RWPE1 (cell line): ENCODE measurements around the gene KRTAP4-12.

Experiments used
- CTCF ChIA-PET: fragments of 350-600 bp; sonication (Branson Sonifier 250); formaldehyde crosslinking; extraction: SDS; loops from one replicate; lab custom pipeline; 2021; lab: Yijun Ruan, JAX
- POLR2A ChIA-PET: fragments of 400-600 bp; formaldehyde crosslinking; extraction: SDS; loops from one replicate; lab custom pipeline; 2020; ENCODE audit warnings: antibody characterized with exemption; ENCODE audit not compliant: low non-redundant PET; lab: Yijun Ruan, JAX
- DNase-seq: peaks from one replicate; pipeline ENCODE4 v3.0.0; 2012; ENCODE audit warnings: low spot score
- H3K27ac ChIP-seq: fragments of 450-650 bp; 2 replicates; pipeline ENCODE4 v1.5.1; 2017
- TF ChIP-seq, protein P1 (sequence below): fragments of 450-650 bp; conservative IDR thresholded peaks from 2 replicates; pipeline ENCODE4 v1.5.1; 2017; ENCODE audit warnings: low read depth, mild to moderate bottlenecking

The KRTAP4-12 gene

GRCh38 chr17:41082626-41083025 lies 41.4 kb downstream of the KRTAP4-12 start:
- no peak overlapping the region for H3K27ac ChIP-seq
- DNase-seq, result peak; percentile 30
- POLR2A ChIA-PET, result no interaction called here
- TF ChIP-seq, protein P1, sequence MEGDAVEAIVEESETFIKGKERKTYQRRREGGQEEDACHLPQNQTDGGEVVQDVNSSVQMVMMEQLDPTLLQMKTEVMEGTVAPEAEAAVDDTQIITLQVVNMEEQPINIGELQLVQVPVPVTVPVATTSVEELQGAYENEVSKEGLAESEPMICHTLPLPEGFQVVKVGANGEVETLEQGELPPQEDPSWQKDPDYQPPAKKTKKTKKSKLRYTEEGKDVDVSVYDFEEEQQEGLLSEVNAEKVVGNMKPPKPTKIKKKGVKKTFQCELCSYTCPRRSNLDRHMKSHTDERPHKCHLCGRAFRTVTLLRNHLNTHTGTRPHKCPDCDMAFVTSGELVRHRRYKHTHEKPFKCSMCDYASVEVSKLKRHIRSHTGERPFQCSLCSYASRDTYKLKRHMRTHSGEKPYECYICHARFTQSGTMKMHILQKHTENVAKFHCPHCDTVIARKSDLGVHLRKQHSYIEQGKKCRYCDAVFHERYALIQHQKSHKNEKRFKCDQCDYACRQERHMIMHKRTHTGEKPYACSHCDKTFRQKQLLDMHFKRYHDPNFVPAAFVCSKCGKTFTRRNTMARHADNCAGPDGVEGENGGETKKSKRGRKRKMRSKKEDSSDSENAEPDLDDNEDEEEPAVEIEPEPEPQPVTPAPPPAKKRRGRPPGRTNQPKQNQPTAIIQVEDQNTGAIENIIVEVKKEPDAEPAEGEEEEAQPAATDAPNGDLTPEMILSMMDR, result no peak
- CTCF ChIA-PET, result no interaction called here

DNA sequence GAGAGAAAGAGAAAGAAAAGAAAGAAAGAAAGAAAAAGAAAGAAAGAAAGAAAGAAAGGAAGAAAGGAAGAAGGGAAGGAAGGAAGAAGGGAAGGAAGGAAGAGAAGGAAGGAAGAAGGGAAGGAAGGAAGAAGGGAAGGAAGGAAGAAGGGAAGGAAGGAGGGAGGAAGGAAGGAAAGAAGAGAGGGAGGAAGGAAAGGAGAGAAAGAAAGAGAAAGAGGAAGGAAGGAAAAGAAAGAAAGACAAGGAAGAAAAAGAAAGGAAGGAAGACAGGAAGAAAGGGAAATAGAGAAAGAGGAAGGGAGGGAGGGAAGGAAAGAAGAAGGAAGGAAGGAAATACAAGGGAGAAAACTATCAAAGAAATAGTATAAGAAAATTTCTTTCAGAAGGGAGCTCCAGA lies 47.2 kb downstream of the KRTAP4-12 start:
- ChIA-PET POLR2A (no interaction called here), CTCF (no interaction called here)
- no peak overlapping the region for H3K27ac ChIP-seq
- no peak for DNase-seq
- TF ChIP-seq, protein P1, result no peak

GRCh38 chr17:41073676-41074075 lies 50.3 kb downstream of the KRTAP4-12 start:
- ChIA-PET CTCF (no interaction called here), POLR2A (no interaction called here)
- TF ChIP-seq, protein P1, result no peak
- no peak for DNase-seq
- no peak overlapping the region for H3K27ac ChIP-seq
